Naive thymus-derived CD4-positive, alpha-beta T cell (primary cell): ENCODE measurements around the gene NEK11. TPM values are rescaled to one million over a fixed set of nuclear protein-coding genes. Genes with fewer than 3 reads are reported as not detected.

Experiments used
- ATAC-seq: fragments of 150-1000 bp; cut with Tn5 transposase; 2 replicates; pipeline ENCODE4 v1.10.0; 2021; ENCODE audit warnings: mild to moderate bottlenecking, moderate library complexity
- CTCF ChIA-PET: fragments of 350-600 bp; sonication (Branson Sonifier 250); formaldehyde crosslinking; loops from one replicate; lab custom pipeline; 2021; ENCODE audit warnings: antibody characterized with exemption; lab: Charles Lee
- POLR2A ChIA-PET: fragments of 350-600 bp; sonication (Branson Sonifier 250); formaldehyde crosslinking; loops from one replicate; lab custom pipeline; 2021; ENCODE audit warnings: antibody characterized with exemption, inconsistent platforms; lab: Charles Lee
- DNase-seq, 9 donors: peaks; one replicate each; pipeline versions ENCODE4 v3.0.0 to v3.0.0-alpha.2; 2020 to 2022; ENCODE audit warnings: mixed read lengths in 1 of 9
- H3K27ac ChIP-seq: one replicate; pipeline ENCODE4 v1.7.0; 2013; ENCODE audit warnings: mild to moderate bottlenecking, low read depth, low read length, moderate library complexity
- H3K27me3 ChIP-seq, 2 donors: one replicate each; pipeline ENCODE4 v1.7.0; 2013; ENCODE audit warnings: low read length in 2 of 2, mild to moderate bottlenecking in 2 of 2, moderate library complexity in 2 of 2; ENCODE audit not compliant: control insufficient read depth in 2 of 2, insufficient read depth in 2 of 2
- H3K36me3 ChIP-seq, 3 experiments: 1 replicate in 2 of 3; 2 replicates in 1 of 3; pipeline ENCODE4 v1.7.0; 2013; ENCODE audit warnings: low read length in 3 of 3, mild to moderate bottlenecking in 3 of 3, moderate library complexity in 1 of 3; ENCODE audit not compliant: insufficient read depth in 3 of 3, control insufficient read depth in 2 of 3
- H3K4me1 ChIP-seq, 2 donors: one replicate each; pipeline ENCODE4 v1.7.0; 2013; ENCODE audit warnings: low read length in 2 of 2, mild to moderate bottlenecking in 2 of 2, moderate library complexity in 1 of 2; ENCODE audit not compliant: control insufficient read depth in 2 of 2, insufficient read depth in 2 of 2
- H3K4me3 ChIP-seq: 2 replicates; pipeline ENCODE4 v1.7.0; 2013; ENCODE audit warnings: mild to moderate bottlenecking, low read length
- H3K9me3 ChIP-seq, 3 experiments: 1 replicate in 2 of 3; 2 replicates in 1 of 3; pipeline ENCODE4 v1.7.0; 2013; ENCODE audit warnings: low read length in 3 of 3; ENCODE audit not compliant: control insufficient read depth in 2 of 3
- H3K27ac Mint-ChIP-seq, 9 donors: one replicate each; pipeline ENCODE4 v1.8.0; 2020 to 2022; ENCODE audit warnings: mixed read lengths in 9 of 9, mild to moderate bottlenecking in 8 of 9, moderate library complexity in 5 of 9, inconsistent platforms in 2 of 9
- H3K27me3 Mint-ChIP-seq, 5 donors: one replicate each; pipeline ENCODE4 v1.8.0; 2021 to 2022; ENCODE audit warnings: mixed read lengths in 5 of 5, mild to moderate bottlenecking in 1 of 5
- H3K36me3 Mint-ChIP-seq, 5 donors: one replicate each; pipeline ENCODE4 v1.8.0; 2020 to 2022; ENCODE audit warnings: mixed read lengths in 5 of 5, mild to moderate bottlenecking in 3 of 5, inconsistent platforms in 1 of 5
- H3K4me1 Mint-ChIP-seq, 7 donors: one replicate each; pipeline ENCODE4 v1.8.0; 2020 to 2022; ENCODE audit warnings: mixed read lengths in 7 of 7, mild to moderate bottlenecking in 3 of 7, inconsistent platforms in 1 of 7
- H3K4me3 Mint-ChIP-seq, 10 donors: one replicate each; pipeline ENCODE4 v1.8.0; 2020 to 2022; ENCODE audit warnings: mild to moderate bottlenecking in 10 of 10, mixed read lengths in 10 of 10, moderate library complexity in 6 of 10, inconsistent platforms in 2 of 10
- H3K9me3 Mint-ChIP-seq, 11 donors: one replicate each; pipeline ENCODE4 v1.8.0; 2020 to 2022; ENCODE audit warnings: mixed read lengths in 11 of 11, mild to moderate bottlenecking in 4 of 11, inconsistent platforms in 1 of 11, moderate library complexity in 1 of 11
- intact Hi-C, 2 donors: fragments of 100-400 bp; cut with micrococcal nuclease; formaldehyde crosslinking; loops; one replicate each; pipeline ENCODE4 v1.15.1; 2023
- polyA plus RNA-seq, 2 donors: library from polyadenylated mRNA; unstranded; fragments of 300-500 nt; fragmentation: Illumina TruSeq; gene quantifications; one replicate each; pipeline ENCODE4 v1.2.3, GENCODE V29; 2021
- total RNA-seq, 6 experiments: library from RNA in 5 of 6; stranded (reverse) in 5 of 6; gene quantifications; 1 replicate in 5 of 6; 2 replicates in 1 of 6; pipeline ENCODE4 v1.2.3 and lab custom pipeline; 2021 to 2026

Gene NEK11
- total and polyA plus RNA-seq, 7 experiments from 2014 or later = 1.5 to 9.0 (median 4.4) TPM

- Histone ChIP-seq H3K9me3 (no peaks in the 10 kb centered on the region), H3K27ac (no peak overlapping the region), H3K4me3 (no peak overlapping the region), H3K27me3 (no peaks in the 10 kb centered on the region), H3K36me3 (no peaks in the 10 kb centered on the region), H3K4me1 (no peaks in the 10 kb centered on the region)
- Mint-ChIP-seq H3K9me3 (peaks cover 0 to 18% (median 4%) of the 10 kb centered on the region in 11 donors), H3K27me3 (peaks cover 0 to 8% (median 4%) of the 10 kb centered on the region in 5 donors), H3K4me3 (no peak overlapping the region), H3K27ac (no peak overlapping the region), H3K4me1 (no peaks in the 10 kb centered on the region), H3K36me3 (peaks cover 0 to 5% (median 3%) of the 10 kb centered on the region in 5 donors)
- DNase-seq (no peak), ATAC-seq (no peak)
- intact Hi-C loops = no loop called here
- ChIA-PET CTCF (no interaction called here), POLR2A (no interaction called here)
These were observed 312.4 kb downstream of the NEK11 start for GRCh38 chr3:131338948-131339640.

DNA sequence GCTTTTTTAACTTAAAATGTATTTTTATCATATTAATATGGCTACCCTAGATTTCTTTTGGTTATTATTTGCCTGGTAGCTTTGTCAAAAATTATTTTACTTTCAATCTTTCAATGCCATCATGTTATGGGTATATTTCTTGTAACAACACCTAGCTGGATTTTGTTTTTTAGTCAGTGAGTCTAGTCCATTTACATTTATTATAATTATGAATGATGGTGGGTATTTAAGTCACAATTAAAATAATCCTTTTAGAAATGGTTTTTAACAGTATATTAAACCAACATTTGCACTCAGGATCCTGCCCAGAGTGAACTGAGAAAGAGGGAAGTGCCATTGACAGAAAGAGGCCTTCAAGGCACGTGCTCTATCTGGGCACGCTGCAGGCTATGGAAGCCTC lies 315.1 kb downstream of the NEK11 start:
- no peaks in the 10 kb centered on the region for H3K4me1 ChIP-seq
- no peaks in the 10 kb centered on the region for H3K36me3 ChIP-seq
- no peak overlapping the region for H3K4me3 ChIP-seq
- Mint-ChIP-seq H3K9me3 (peaks cover 0 to 21% (median 4%) of the 10 kb centered on the region in 11 donors), H3K4me1 (no peaks in the 10 kb centered on the region), H3K36me3 (peaks cover 0 to 5% (median 3%) of the 10 kb centered on the region in 5 donors), H3K4me3 (no peak overlapping the region), H3K27ac (no peak overlapping the region), H3K27me3 (peaks cover 0 to 8% (median 5%) of the 10 kb centered on the region in 5 donors)
- ChIA-PET POLR2A (no interaction called here), CTCF (no interaction called here)
- no peaks in the 10 kb centered on the region for H3K27me3 ChIP-seq
- DNase-seq (no peak), ATAC-seq (no peak)
- intact Hi-C loops = no loop called here
- no peak overlapping the region for H3K27ac ChIP-seq
- no peaks in the 10 kb centered on the region for H3K9me3 ChIP-seq

- CTCF ChIA-PET = no interaction called here
- Mint-ChIP-seq H3K4me3 (no peak overlapping the region), H3K9me3 (peaks cover 0 to 13% (median 2%) of the 10 kb centered on the region in 11 donors), H3K4me1 (peaks cover 0 to 4% (median 0%) of the 10 kb centered on the region in 7 donors), H3K27ac (no peak overlapping the region), H3K36me3 (no peaks in the 10 kb centered on the region), H3K27me3 (peaks cover 0 to 4% (median 0%) of the 10 kb centered on the region in 5 donors)
- Histone ChIP-seq H3K27ac (no peak overlapping the region), H3K4me1 (no peaks in the 10 kb centered on the region), H3K4me3 (no peak overlapping the region), H3K27me3 (no peaks in the 10 kb centered on the region), H3K36me3 (no peaks in the 10 kb centered on the region), H3K9me3 (no peaks in the 10 kb centered on the region)
- POLR2A ChIA-PET = no interaction called here
- intact Hi-C loops = no loop called here
- ATAC-seq (no peak), DNase-seq (no peak)
These were observed 322.2 kb downstream of the NEK11 start for GRCh38 chr3:131348911-131349310.

DNA sequence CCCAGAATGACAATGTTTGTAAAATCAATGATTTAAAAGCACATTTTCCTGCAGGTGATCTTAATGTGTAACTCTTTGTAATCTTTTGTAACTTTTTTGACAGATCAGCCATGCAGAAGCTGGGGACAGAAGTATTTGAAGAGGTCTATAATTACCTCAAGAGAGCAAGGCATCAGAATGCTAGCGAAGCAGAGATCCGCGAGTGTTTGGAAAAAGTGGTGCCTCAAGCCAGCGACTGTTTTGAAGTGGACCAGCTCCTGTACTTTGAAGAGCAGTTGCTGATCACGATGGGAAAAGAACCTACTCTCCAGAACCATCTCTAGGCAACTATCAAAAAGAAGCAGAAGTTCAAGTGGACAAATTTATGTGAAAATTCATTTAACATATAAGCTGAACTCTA lies 322.8 kb downstream of the NEK11 start:
- no peak overlapping the region for H3K4me3 ChIP-seq
- DNase-seq (no peak), ATAC-seq (no peak)
- no peaks in the 10 kb centered on the region for H3K36me3 ChIP-seq
- no peak overlapping the region for H3K4me3 Mint-ChIP-seq
- H3K27ac ChIP-seq = no peak overlapping the region
- no peaks in the 10 kb centered on the region for H3K27me3 ChIP-seq
- no peaks in the 10 kb centered on the region for H3K36me3 Mint-ChIP-seq
- peaks cover 0 to 8% (median 0%) of the 10 kb centered on the region in 5 donors for H3K27me3 Mint-ChIP-seq
- no peak overlapping the region for H3K27ac Mint-ChIP-seq
- intact Hi-C loops = no loop called here
- peaks cover 0 to 8% (median 0%) of the 10 kb centered on the region in 11 donors for H3K9me3 Mint-ChIP-seq
- no peaks in the 10 kb centered on the region for H3K4me1 ChIP-seq
- CTCF ChIA-PET = interaction anchor here (0.7 kb wide), 1 partner anchor 50 kb away, joined by 3 read pairs; no protein-coding TSS in a partner anchor
- no peaks in the 10 kb centered on the region for H3K9me3 ChIP-seq
- peaks cover 0 to 4% (median 0%) of the 10 kb centered on the region in 7 donors for H3K4me1 Mint-ChIP-seq
- POLR2A ChIA-PET = no interaction called here

- CTCF ChIA-PET = interaction anchor here (0.7 kb wide), 1 partner anchor 50 kb away, joined by 3 read pairs; no protein-coding TSS in a partner anchor
- no peaks in the 10 kb centered on the region for H3K27me3 ChIP-seq
- H3K9me3 ChIP-seq = no peaks in the 10 kb centered on the region
- no peak overlapping the region for H3K4me3 Mint-ChIP-seq
- no peak overlapping the region for H3K27ac ChIP-seq
- POLR2A ChIA-PET = no interaction called here
- H3K27me3 Mint-ChIP-seq = peaks cover 0 to 8% (median 0%) of the 10 kb centered on the region in 5 donors
- no peak overlapping the region for H3K4me3 ChIP-seq
- no peaks in the 10 kb centered on the region for H3K36me3 Mint-ChIP-seq
- no peak for DNase-seq
- no peaks in the 10 kb centered on the region for H3K36me3 ChIP-seq
- intact Hi-C loops = no loop called here
- H3K27ac Mint-ChIP-seq = no peak overlapping the region
- peaks cover 0 to 4% (median 0%) of the 10 kb centered on the region in 7 donors for H3K4me1 Mint-ChIP-seq
- no peak for ATAC-seq
- H3K4me1 ChIP-seq = no peaks in the 10 kb centered on the region
- peaks cover 0 to 5% (median 0%) of the 10 kb centered on the region in 11 donors for H3K9me3 Mint-ChIP-seq
These were observed 323.3 kb downstream of the NEK11 start for GRCh38 chr3:131349946-131350347.

GRCh38 chr3:131350506-131350905 lies 323.8 kb downstream of the NEK11 start:
- H3K4me3 ChIP-seq = no peak overlapping the region
- peaks cover 0 to 8% (median 0%) of the 10 kb centered on the region in 5 donors for H3K27me3 Mint-ChIP-seq

More at GRCh38 chr3:131350506-131350905, 323.8 kb downstream of the NEK11 start:
- Mint-ChIP-seq H3K27ac (no peak overlapping the region), H3K9me3 (peaks cover 0 to 4% (median 0%) of the 10 kb centered on the region in 11 donors), H3K36me3 (no peaks in the 10 kb centered on the region), H3K4me1 (peaks cover 0 to 4% (median 0%) of the 10 kb centered on the region in 7 donors), H3K4me3 (no peak overlapping the region)
- DNase-seq (no peak), ATAC-seq (no peak)
- ChIA-PET POLR2A (no interaction called here), CTCF (no interaction called here)
- H3K27me3 ChIP-seq = no peaks in the 10 kb centered on the region
- H3K9me3 ChIP-seq = no peaks in the 10 kb centered on the region
- intact Hi-C loops = no loop called here
- no peaks in the 10 kb centered on the region for H3K4me1 ChIP-seq
- no peaks in the 10 kb centered on the region for H3K36me3 ChIP-seq
- no peak overlapping the region for H3K27ac ChIP-seq
